ENCODE results near the gene ENC1.

- TF ChIP-seq GATA3 (IDR thresholded peaks at IDR 0.05; ENCODE audit: low read depth, low read length) (no peak), GATA2 (IDR thresholded peaks at IDR 0.05; ENCODE audit: low read depth, low read length) (no peak)
These were observed 14.7 kb downstream of the ENC1 start for GRCh38 chr5:74625742-74626241.
